Stimulated activated naive CD8-positive, alpha-beta T cell treated with anti-CD3 and anti-CD28 coated beads, Interleukin-15, Interleukin-2, amounts not matched to agents 100 ng/mL and 50 ng/mL, for 24 hours (primary cell): ENCODE results near the gene ARHGAP30.

Experiments
- H3K27ac Mint-ChIP-seq: one replicate; pipeline ENCODE4 v1.8.0; 2021; ENCODE audit warnings: mild to moderate bottlenecking, mixed read lengths
- H3K27me3 Mint-ChIP-seq: one replicate; pipeline ENCODE4 v1.8.0; 2021; ENCODE audit warnings: mixed read lengths
- H3K36me3 Mint-ChIP-seq: one replicate; pipeline ENCODE4 v1.8.0; 2021; ENCODE audit warnings: low read depth, mixed read lengths
- H3K4me1 Mint-ChIP-seq: one replicate; pipeline ENCODE4 v1.8.0; 2021; ENCODE audit warnings: low read depth, mixed read lengths
- H3K4me3 Mint-ChIP-seq: one replicate; pipeline ENCODE4 v1.8.0; 2021; ENCODE audit warnings: mild to moderate bottlenecking, mixed read lengths
- H3K9me3 Mint-ChIP-seq: one replicate; pipeline ENCODE4 v1.8.0; 2021; ENCODE audit warnings: mixed read lengths

Gene ARHGAP30

GRCh38 chr1:161007369-161007768, 62.3 kb downstream of the ARHGAP30 start:
- Mint-ChIP-seq H3K36me3 (no peaks in the 10 kb centered on the region), H3K4me1 (peaks cover 14% of the 10 kb centered on the region), H3K4me3 (no peak overlapping the region), H3K27ac (no peak overlapping the region), H3K27me3 (no peaks in the 10 kb centered on the region), H3K9me3 (no peaks in the 10 kb centered on the region)

DNA sequence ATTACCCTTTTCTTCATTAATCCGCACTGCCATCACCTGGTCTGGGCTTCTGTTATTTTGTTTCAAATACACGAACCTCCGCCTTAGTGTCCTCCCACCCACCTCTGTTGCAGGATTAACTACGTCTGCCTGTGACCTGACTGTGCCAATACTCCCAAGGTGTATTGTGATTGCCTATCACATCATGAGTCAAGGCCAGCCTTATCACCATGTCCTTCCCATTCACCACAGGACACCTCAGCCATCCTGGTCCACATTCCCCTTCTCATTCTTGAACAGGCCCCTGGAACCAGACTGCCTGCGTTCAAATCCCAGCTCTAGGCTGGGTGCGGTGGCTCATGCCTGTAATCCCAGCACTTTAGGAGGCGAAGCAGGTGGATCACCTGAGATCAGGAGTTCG, 63.1 kb downstream of the ARHGAP30 start:
- H3K27me3 Mint-ChIP-seq = no peaks in the 10 kb centered on the region
- H3K9me3 Mint-ChIP-seq = no peaks in the 10 kb centered on the region
- no peak overlapping the region for H3K4me3 Mint-ChIP-seq
- no peaks in the 10 kb centered on the region for H3K36me3 Mint-ChIP-seq
- peaks cover 8% of the 10 kb centered on the region for H3K4me1 Mint-ChIP-seq
- no peak overlapping the region for H3K27ac Mint-ChIP-seq

GRCh38 chr1:161001525-161001924, 68.2 kb downstream of the ARHGAP30 start:
- no peaks in the 10 kb centered on the region for H3K27me3 Mint-ChIP-seq
- no peak overlapping the region for H3K4me3 Mint-ChIP-seq
- peaks cover 13% of the 10 kb centered on the region for H3K4me1 Mint-ChIP-seq
- peaks cover 9% of the 10 kb centered on the region for H3K36me3 Mint-ChIP-seq
- no peaks in the 10 kb centered on the region for H3K9me3 Mint-ChIP-seq
- H3K27ac Mint-ChIP-seq = no peak overlapping the region

DNA sequence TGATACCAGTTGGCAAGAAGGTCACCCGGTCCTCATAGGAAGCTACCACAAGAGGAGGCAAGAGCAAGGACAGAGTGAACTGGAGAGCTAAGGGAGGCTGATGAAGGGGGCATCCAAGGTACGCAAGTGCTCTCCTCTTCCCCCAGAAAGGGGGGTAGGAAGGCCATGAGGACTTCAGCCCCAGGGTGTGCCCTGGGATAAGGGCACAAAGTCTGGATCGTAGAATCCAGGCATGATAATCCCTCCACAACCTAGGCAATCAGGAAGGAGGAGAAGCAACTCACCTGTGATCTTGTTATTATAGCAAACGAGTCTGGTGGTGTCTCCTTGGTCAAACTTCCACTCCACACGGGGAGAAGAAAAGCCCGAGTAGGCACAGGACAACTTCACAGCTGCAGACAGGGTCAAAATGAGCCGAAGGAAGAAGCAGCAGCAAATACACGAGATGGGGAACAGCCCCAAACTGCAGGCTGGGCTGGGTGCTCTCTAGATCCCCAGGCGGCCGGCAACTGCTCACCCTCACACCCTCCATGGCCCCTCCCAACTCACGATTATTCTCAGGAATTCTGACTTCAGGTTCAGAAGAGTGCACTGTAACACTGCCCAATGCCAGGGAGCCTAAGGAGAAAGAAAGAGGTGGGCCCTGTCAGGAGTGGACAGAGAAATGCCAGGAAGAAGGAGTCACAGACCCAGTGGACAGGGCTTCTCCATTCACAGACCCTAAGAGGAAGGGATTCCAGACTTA, 68.8 kb downstream of the ARHGAP30 start:
- H3K9me3 Mint-ChIP-seq = no peaks in the 10 kb centered on the region
- no peak overlapping the region for H3K27ac Mint-ChIP-seq
- H3K4me3 Mint-ChIP-seq = no peak overlapping the region
- peaks cover 20% of the 10 kb centered on the region for H3K4me1 Mint-ChIP-seq
- H3K36me3 Mint-ChIP-seq = peaks cover 9% of the 10 kb centered on the region
- H3K27me3 Mint-ChIP-seq = no peaks in the 10 kb centered on the region

DNA sequence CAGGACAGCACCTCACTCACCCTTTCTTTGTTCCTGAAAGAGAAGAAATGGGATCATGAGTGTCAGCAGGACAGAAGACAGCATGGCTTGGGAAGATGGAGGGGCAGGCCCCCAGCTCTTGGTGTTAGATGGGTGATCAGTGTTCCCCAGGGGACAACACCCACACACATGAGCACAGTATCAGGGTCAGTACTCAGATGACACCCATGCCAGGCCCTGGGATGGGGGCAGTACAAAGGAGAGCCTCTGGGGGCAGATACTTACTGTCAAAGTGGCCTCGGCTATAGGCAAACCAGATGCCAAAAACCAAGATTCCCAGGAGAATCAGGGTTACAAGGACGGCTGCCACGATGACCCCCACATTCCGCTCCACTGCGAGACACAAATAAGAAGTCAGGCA, 70.3 kb downstream of the ARHGAP30 start:
- peaks cover 9% of the 10 kb centered on the region for H3K36me3 Mint-ChIP-seq
- no peak overlapping the region for H3K27ac Mint-ChIP-seq
- no peaks in the 10 kb centered on the region for H3K27me3 Mint-ChIP-seq
- no peak overlapping the region for H3K4me3 Mint-ChIP-seq
- peaks cover 35% of the 10 kb centered on the region for H3K4me1 Mint-ChIP-seq
- H3K9me3 Mint-ChIP-seq = no peaks in the 10 kb centered on the region

GRCh38 chr1:160997323-160998038, 72.2 kb downstream of the ARHGAP30 start:
- peaks cover 36% of the 10 kb centered on the region for H3K4me1 Mint-ChIP-seq
- no peaks in the 10 kb centered on the region for H3K27me3 Mint-ChIP-seq
- peaks cover 9% of the 10 kb centered on the region for H3K36me3 Mint-ChIP-seq
- no peaks in the 10 kb centered on the region for H3K9me3 Mint-ChIP-seq
- H3K4me3 Mint-ChIP-seq = no peak overlapping the region
- H3K27ac Mint-ChIP-seq = peak overlapping the region; percentile 72
